ENCODE results near the gene LCP1.

DNA sequence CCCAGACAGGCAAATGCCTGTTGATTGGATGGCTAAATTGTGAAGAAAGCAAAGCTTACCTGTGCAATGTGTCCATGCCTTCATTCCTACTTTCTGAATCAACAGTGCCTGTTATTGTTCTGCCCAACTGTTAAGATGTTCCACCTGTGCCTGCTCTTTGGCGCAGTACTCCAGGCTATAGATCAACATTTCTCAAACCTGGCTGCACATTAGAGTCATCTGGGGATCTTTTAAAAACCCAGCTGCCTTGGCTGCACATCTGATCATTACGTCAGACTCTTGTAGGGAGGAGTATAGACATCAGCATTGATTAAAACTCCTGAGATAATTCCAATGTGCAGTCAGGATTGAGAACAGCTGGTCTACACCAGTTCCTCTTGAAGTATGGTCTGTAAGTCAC is 60.9 kb downstream of the LCP1 start:
- TF ChIP-seq, protein P1, sequence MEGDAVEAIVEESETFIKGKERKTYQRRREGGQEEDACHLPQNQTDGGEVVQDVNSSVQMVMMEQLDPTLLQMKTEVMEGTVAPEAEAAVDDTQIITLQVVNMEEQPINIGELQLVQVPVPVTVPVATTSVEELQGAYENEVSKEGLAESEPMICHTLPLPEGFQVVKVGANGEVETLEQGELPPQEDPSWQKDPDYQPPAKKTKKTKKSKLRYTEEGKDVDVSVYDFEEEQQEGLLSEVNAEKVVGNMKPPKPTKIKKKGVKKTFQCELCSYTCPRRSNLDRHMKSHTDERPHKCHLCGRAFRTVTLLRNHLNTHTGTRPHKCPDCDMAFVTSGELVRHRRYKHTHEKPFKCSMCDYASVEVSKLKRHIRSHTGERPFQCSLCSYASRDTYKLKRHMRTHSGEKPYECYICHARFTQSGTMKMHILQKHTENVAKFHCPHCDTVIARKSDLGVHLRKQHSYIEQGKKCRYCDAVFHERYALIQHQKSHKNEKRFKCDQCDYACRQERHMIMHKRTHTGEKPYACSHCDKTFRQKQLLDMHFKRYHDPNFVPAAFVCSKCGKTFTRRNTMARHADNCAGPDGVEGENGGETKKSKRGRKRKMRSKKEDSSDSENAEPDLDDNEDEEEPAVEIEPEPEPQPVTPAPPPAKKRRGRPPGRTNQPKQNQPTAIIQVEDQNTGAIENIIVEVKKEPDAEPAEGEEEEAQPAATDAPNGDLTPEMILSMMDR (IDR thresholded peaks at IDR 0.05) = no peak
- TF ChIP-seq ZFX (IDR thresholded peaks at IDR 0.05; ENCODE audit: borderline replicate concordance) = no peak

All from 22Rv1 (cell line).